ENCODE data around the gene CCL3. TPM values are rescaled to one million over a fixed set of nuclear protein-coding genes. Genes with fewer than 3 reads are reported as not detected.

The CCL3 gene
- 10 to 100 TPM in 1 of 2 donors, 1 to 10 TPM in 1; 6.0 to 21.8 TPM for total RNA-seq
- 10 to 100 TPM in 1 of 2 donors, 1 to 10 TPM in 1; 5.8 to 16.0 TPM for polyA plus RNA-seq (ENCODE audit: insufficient read length in 2 of 2)
- long read RNA-seq, donor 1, partial matches to known transcripts, result 0 of 4 reads
- long read RNA-seq, donor 1, other reads (novel, unspliced or antisense), result 0 of 4 reads
- long read RNA-seq, donor 2, transcript CCL3-204 (3 exons, 778 nt), result major isoform, 8 of 8 reads
- long read RNA-seq, donor 2, partial matches to known transcripts, result 0 of 8 reads
- long read RNA-seq, donor 2, other reads (novel, unspliced or antisense), result 0 of 8 reads
- long read RNA-seq, donor 3, partial matches to known transcripts, result 0 of 5 reads
- long read RNA-seq, donor 3, other reads (novel, unspliced or antisense), result 0 of 5 reads
- long read RNA-seq, donor 4, transcript CCL3-204 (3 exons, 778 nt), result major isoform, 14 of 16 reads
- long read RNA-seq, donor 4, partial matches to known transcripts, result 0 of 16 reads
- long read RNA-seq, donor 4, other reads (novel, unspliced or antisense), result 0 of 16 reads

DNA sequence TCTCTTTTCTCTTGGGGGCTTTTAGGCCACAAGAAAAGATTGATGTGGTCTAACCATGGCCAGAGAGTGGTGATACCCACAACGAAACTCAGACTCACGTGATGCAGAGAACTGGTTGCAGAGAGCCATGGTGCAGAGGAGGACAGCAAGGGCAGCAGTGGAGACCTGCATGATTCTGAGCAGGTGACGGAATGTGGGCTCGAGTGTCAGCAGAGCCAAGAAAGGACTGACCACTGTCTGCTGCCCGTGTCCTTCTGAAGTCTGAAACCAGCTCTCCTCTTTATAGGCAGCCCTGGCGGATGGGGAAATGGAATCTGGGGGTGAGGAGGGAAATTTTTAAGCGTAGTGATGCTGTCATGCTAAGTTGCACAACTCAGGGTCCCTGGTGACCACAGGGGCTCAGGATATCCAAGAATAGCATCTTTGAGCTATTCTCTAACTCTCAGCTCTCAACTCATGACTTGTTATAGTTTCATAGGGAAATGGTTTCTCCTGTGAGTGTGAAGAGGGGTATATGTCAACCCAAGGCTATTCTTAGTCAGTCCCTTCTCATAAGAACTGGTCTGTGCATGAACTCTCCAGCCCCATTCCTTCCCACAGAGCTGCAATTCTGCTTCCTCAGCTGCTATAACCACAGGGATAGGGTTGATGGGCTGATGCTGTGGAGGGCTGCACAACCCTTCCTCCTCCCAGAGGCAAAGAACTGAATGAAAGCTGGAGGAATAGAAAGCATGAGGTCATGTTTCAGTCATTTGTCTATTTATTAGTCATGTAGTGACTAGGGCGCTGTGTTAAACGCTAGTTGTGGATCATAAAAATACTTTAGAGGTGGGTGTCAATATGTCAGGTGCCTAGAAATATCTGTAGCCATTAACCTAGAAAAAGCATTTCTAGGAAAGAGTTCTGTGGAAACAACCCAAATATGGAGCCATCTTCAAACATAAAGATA, at the start of gene CCL3:
Gene CCL3 (minus strand): TSS at position 256 of the 949 bp plus-strand sequence. CDS start 85 bp downstream, at position 171.
- 90% methylated on average over 7 of the region's 9 CpGs for WGBS (ENCODE audit: insufficient coverage)
- Histone ChIP-seq H3K27me3 (ENCODE audit: control insufficient read depth, insufficient read depth, low read length) (no peaks in the 10 kb centered on the region), H3K4me1 (ENCODE audit: control insufficient read depth, insufficient read depth, low read length) (no peaks in the 10 kb centered on the region), H3K36me3 (ENCODE audit: control insufficient read depth, insufficient read depth, low read length) (no peaks in the 10 kb centered on the region), H3K27ac (ENCODE audit: low read depth, low read length) (no peak within 1 kb of the TSS), H3K9me3 (ENCODE audit: control insufficient read depth, insufficient read depth, low read length) (no peaks in the 10 kb centered on the region), H3K4me3 (ENCODE audit: low read depth, low read length) (no peak within 1 kb of the TSS)
- DNase-seq (ENCODE audit: low read depth in 4 of 6, low spot score in 6 of 6), result peak in 1 of 6 donors; percentile 9

DNA sequence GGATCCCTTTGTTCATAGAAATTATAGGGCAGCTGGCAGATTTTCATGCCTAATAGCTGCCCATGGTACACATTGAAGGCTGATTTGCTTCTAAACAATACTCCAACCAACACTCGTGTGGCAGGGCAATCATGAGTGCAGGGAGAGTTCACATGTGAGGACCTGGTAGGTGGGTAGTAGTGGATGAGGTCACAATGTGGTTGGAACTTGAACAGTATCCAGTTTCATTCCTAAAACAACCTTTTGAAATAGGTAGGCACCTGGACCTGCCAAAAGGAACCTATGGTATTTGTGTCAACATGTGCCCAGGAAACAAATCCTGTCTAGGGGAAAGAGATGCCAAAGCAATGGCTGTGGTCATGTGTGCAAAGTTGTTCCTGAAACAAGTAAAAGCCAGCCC, 46.5 kb upstream of the CCL3 start:
- Histone ChIP-seq H3K27me3 (ENCODE audit: control insufficient read depth, insufficient read depth, low read length) (no peaks in the 10 kb centered on the region), H3K36me3 (ENCODE audit: control insufficient read depth, insufficient read depth, low read length) (no peaks in the 10 kb centered on the region), H3K27ac (ENCODE audit: low read depth, low read length) (no peak overlapping the region), H3K9me3 (ENCODE audit: control insufficient read depth, insufficient read depth, low read length) (no peaks in the 10 kb centered on the region), H3K4me3 (ENCODE audit: low read depth, low read length) (no peak overlapping the region), H3K4me1 (ENCODE audit: control insufficient read depth, insufficient read depth, low read length) (no peaks in the 10 kb centered on the region)
- DNase-seq (ENCODE audit: low read depth in 4 of 6, low spot score in 6 of 6), result no peak
- no CpG with 5 or more reads among the region's 1 CpG for WGBS (ENCODE audit: insufficient coverage)

- no peak overlapping the region for H3K27ac ChIP-seq (ENCODE audit: low read depth, low read length)
- no peak overlapping the region for H3K4me3 ChIP-seq (ENCODE audit: low read depth, low read length)
- no peaks in the 10 kb centered on the region for H3K36me3 ChIP-seq (ENCODE audit: control insufficient read depth, insufficient read depth, low read length)
- no peak for DNase-seq (ENCODE audit: low read depth in 4 of 6, low spot score in 6 of 6)
- WGBS (ENCODE audit: insufficient coverage), result 91% methylated on average over 1 of the region's 1 CpG
- no peaks in the 10 kb centered on the region for H3K27me3 ChIP-seq (ENCODE audit: control insufficient read depth, insufficient read depth, low read length)
- no peaks in the 10 kb centered on the region for H3K4me1 ChIP-seq (ENCODE audit: control insufficient read depth, insufficient read depth, low read length)
- no peaks in the 10 kb centered on the region for H3K9me3 ChIP-seq (ENCODE audit: control insufficient read depth, insufficient read depth, low read length)
These were observed 46.1 kb upstream of the CCL3 start for GRCh38 chr17:36136036-36136435.

DNA sequence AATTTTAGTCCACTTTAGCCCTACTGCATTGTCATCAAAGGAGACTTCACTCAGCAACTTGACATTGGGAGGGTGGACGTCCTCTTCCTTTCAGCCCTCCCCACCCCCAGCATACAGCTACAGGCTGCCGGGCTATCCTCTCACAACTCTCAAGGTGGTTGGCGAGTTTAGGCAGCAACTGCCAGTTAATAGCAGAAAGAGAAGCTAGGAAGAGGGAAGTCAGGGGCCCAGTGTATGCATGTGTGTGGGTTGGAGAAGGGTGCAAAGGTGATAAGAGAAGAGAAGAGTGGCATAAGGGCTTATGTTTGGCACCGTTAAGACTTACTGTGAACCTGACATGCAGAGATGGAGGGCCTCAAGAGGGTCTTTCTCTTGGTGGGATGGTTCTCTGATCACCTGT, 45.5 kb upstream of the CCL3 start:
- H3K27me3 ChIP-seq (ENCODE audit: control insufficient read depth, insufficient read depth, low read length), result no peaks in the 10 kb centered on the region
- H3K27ac ChIP-seq (ENCODE audit: low read depth, low read length), result no peak overlapping the region
- 81% methylated on average over 2 of the region's 4 CpGs for WGBS (ENCODE audit: insufficient coverage)
- H3K9me3 ChIP-seq (ENCODE audit: control insufficient read depth, insufficient read depth, low read length), result no peaks in the 10 kb centered on the region
- no peak overlapping the region for H3K4me3 ChIP-seq (ENCODE audit: low read depth, low read length)
- H3K36me3 ChIP-seq (ENCODE audit: control insufficient read depth, insufficient read depth, low read length), result no peaks in the 10 kb centered on the region
- H3K4me1 ChIP-seq (ENCODE audit: control insufficient read depth, insufficient read depth, low read length), result no peaks in the 10 kb centered on the region
- no peak for DNase-seq (ENCODE audit: low read depth in 4 of 6, low spot score in 6 of 6)

- H3K27me3 ChIP-seq (ENCODE audit: control insufficient read depth, insufficient read depth, low read length), result no peaks in the 10 kb centered on the region
- no peaks in the 10 kb centered on the region for H3K4me1 ChIP-seq (ENCODE audit: control insufficient read depth, insufficient read depth, low read length)
- no peak overlapping the region for H3K27ac ChIP-seq (ENCODE audit: low read depth, low read length)
- peak; percentile 24 to 82 (median 62) for DNase-seq (ENCODE audit: low read depth in 4 of 6, low spot score in 6 of 6)
- H3K36me3 ChIP-seq (ENCODE audit: control insufficient read depth, insufficient read depth, low read length), result no peaks in the 10 kb centered on the region
- 13% methylated on average over 2 of the region's 4 CpGs for WGBS (ENCODE audit: insufficient coverage)
- H3K4me3 ChIP-seq (ENCODE audit: low read depth, low read length), result no peak overlapping the region
- H3K9me3 ChIP-seq (ENCODE audit: control insufficient read depth, insufficient read depth, low read length), result no peaks in the 10 kb centered on the region
These were observed 43.8 kb upstream of the CCL3 start for GRCh38 chr17:36133602-36134236.

DNA sequence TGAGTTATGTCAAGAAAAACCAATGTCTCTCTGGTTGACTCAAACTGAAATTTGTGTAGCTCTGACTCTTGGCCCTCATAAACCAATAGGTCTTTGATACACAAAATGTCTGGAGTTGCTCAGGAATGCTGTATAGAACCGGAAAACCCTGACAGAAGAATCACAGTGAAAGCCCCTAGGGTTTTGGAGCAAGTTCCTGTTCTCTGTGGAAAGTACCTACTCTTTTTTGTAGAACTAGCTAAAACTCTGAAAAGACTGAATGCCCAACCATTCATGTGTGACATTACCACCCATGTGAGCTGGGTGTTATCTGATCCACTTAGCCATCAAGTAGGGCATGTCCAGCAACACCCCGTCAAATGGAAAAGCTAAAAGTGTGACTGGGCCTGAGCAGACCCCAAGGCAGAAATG, 42.5 kb upstream of the CCL3 start:
- WGBS (ENCODE audit: insufficient coverage), result 86% methylated on average over 1 of the region's 2 CpGs
- H3K9me3 ChIP-seq (ENCODE audit: control insufficient read depth, insufficient read depth, low read length), result no peaks in the 10 kb centered on the region
- no peaks in the 10 kb centered on the region for H3K27me3 ChIP-seq (ENCODE audit: control insufficient read depth, insufficient read depth, low read length)
- H3K4me1 ChIP-seq (ENCODE audit: control insufficient read depth, insufficient read depth, low read length), result no peaks in the 10 kb centered on the region
- H3K4me3 ChIP-seq (ENCODE audit: low read depth, low read length), result no peak overlapping the region
- no peaks in the 10 kb centered on the region for H3K36me3 ChIP-seq (ENCODE audit: control insufficient read depth, insufficient read depth, low read length)
- H3K27ac ChIP-seq (ENCODE audit: low read depth, low read length), result no peak overlapping the region
- DNase-seq (ENCODE audit: low read depth in 4 of 6, low spot score in 6 of 6), result no peak

DNA sequence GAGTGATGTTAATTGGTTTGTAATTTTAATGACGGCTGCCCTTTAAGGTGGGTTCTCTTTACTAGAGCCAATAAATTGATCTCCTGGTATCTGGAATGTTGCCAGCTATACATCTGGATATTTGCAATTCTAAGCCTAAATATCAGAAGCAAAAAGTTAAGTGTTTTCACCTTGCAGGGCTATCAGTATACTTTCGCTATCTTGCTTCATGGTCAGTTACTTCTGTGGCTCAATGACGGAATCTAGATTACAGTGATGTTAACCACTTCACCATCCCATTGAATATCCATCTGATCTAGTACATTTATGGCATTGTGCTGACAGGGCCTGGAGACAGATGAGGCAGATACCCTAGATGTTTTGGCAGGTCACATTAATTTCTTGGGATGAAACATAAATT, 42.0 kb upstream of the CCL3 start:
- Histone ChIP-seq H3K4me1 (ENCODE audit: control insufficient read depth, insufficient read depth, low read length) (no peaks in the 10 kb centered on the region), H3K9me3 (ENCODE audit: control insufficient read depth, insufficient read depth, low read length) (no peaks in the 10 kb centered on the region), H3K4me3 (ENCODE audit: low read depth, low read length) (no peak overlapping the region), H3K27ac (ENCODE audit: low read depth, low read length) (no peak overlapping the region), H3K36me3 (ENCODE audit: control insufficient read depth, insufficient read depth, low read length) (no peaks in the 10 kb centered on the region), H3K27me3 (ENCODE audit: control insufficient read depth, insufficient read depth, low read length) (no peaks in the 10 kb centered on the region)
- no CpG with 5 or more reads among the region's 3 CpGs for WGBS (ENCODE audit: insufficient coverage)
- no peak for DNase-seq (ENCODE audit: low read depth in 4 of 6, low spot score in 6 of 6)

DNA sequence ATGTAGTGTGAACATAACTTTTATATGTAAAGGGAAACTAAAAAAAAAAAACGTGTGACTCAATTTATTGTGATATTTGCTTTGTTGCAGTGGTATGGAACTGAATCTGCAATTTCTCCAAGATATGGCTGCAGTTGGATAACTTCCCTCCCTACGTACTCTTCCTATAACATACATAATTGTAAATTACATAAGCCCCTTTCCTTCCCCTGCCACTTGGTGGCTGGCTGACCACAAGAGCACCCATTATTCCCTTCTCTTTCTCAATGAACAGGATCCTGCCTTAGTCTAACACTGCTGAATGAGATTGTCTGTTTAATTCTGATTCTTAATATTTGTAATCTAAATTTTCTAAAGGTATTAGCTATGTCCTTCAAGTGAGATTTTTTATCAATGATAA, 41.5 kb upstream of the CCL3 start:
- no peak for DNase-seq (ENCODE audit: low read depth in 4 of 6, low spot score in 6 of 6)

GRCh38 chr17:36130346-36130745, 40.4 kb upstream of the CCL3 start:
- no peak for DNase-seq (ENCODE audit: low read depth in 4 of 6, low spot score in 6 of 6)
- Histone ChIP-seq H3K4me3 (ENCODE audit: low read depth, low read length) (no peak overlapping the region), H3K36me3 (ENCODE audit: control insufficient read depth, insufficient read depth, low read length) (no peaks in the 10 kb centered on the region), H3K9me3 (ENCODE audit: control insufficient read depth, insufficient read depth, low read length) (peaks cover 7% of the 10 kb centered on the region), H3K4me1 (ENCODE audit: control insufficient read depth, insufficient read depth, low read length) (no peaks in the 10 kb centered on the region), H3K27me3 (ENCODE audit: control insufficient read depth, insufficient read depth, low read length) (no peaks in the 10 kb centered on the region), H3K27ac (ENCODE audit: low read depth, low read length) (no peak overlapping the region)
- 95% methylated on average over 2 of the region's 5 CpGs for WGBS (ENCODE audit: insufficient coverage)

More for the DNA sequence above, 41.5 kb upstream of the CCL3 start:
- Histone ChIP-seq H3K36me3 (ENCODE audit: control insufficient read depth, insufficient read depth, low read length) (no peaks in the 10 kb centered on the region), H3K27ac (ENCODE audit: low read depth, low read length) (no peak overlapping the region), H3K4me3 (ENCODE audit: low read depth, low read length) (no peak overlapping the region), H3K27me3 (ENCODE audit: control insufficient read depth, insufficient read depth, low read length) (no peaks in the 10 kb centered on the region), H3K4me1 (ENCODE audit: control insufficient read depth, insufficient read depth, low read length) (no peaks in the 10 kb centered on the region), H3K9me3 (ENCODE audit: control insufficient read depth, insufficient read depth, low read length) (no peaks in the 10 kb centered on the region)
- no CpG with 5 or more reads among the region's 2 CpGs for WGBS (ENCODE audit: insufficient coverage)
